Endothelial cell of umbilical vein (primary cell): ENCODE data around the gene POU2AF1. TPM values are rescaled to one million over a fixed set of nuclear protein-coding genes. Genes with fewer than 3 reads are reported as not detected.

Experiments
- BruUV-seq: library from RNA; stranded (reverse); fragments of 400-500 nt; replicated peaks from 2 replicates; lab custom pipeline; 2021; lab: Mats Ljungman, UMichigan
- CTCF ChIA-PET: fragments of 300-600, 350-600 bp; sonication (Branson Sonifier 250); formaldehyde crosslinking; loops from one replicate; lab custom pipeline; 2021; ENCODE audit warnings: antibody characterized with exemption, inconsistent platforms; lab: Charles Lee
- POLR2A ChIA-PET: fragments of 300-600, 350-600 bp; sonication (Branson Sonifier 250); formaldehyde crosslinking; loops from one replicate; lab custom pipeline; 2021; ENCODE audit warnings: antibody characterized with exemption, inconsistent platforms; lab: Charles Lee
- DNase-seq: peaks from one replicate; pipeline ENCODE4 v3.0.0-alpha.2; 2011; ENCODE audit warnings: low read depth, low spot score
- FAIRE-seq: peaks from 2 replicates; lab custom pipeline; 2011; peaks lifted over from hg19 to GRCh38; lab: Jason Lieb, UNC
- H2AFZ ChIP-seq: 2 replicates; pipeline ENCODE4 v1.6.0; 2012; ENCODE audit warnings: low read depth, low read length, control low read depth, inconsistent platforms
- H3K27ac ChIP-seq: 2 replicates; pipeline ENCODE4 v1.5.1; 2011; ENCODE audit warnings: low read depth, mild to moderate bottlenecking, control low read depth, low read length, moderate library complexity; ENCODE audit not compliant: insufficient read depth
- H3K27me3 ChIP-seq, 2 experiments: 2 replicates each; pipeline versions ENCODE4 v1.6.0 to v1.6.1; 2011; ENCODE audit warnings: low read length in 2 of 2, mixed read lengths in 1 of 2; ENCODE audit not compliant: control insufficient read depth in 2 of 2, insufficient read depth in 2 of 2
- H3K36me3 ChIP-seq, 2 experiments: 2 replicates in 1 of 2; 3 replicates in 1 of 2; pipeline ENCODE4 v1.5.1; 2011; ENCODE audit warnings: low read length in 2 of 2, mild to moderate bottlenecking in 1 of 2, moderate library complexity in 1 of 2; ENCODE audit not compliant: control insufficient read depth in 2 of 2, insufficient read depth in 2 of 2; ENCODE audit errors: extremely low read depth in 1 of 2
- H3K4me1 ChIP-seq: 3 replicates; pipeline ENCODE4 v1.5.1; 2011; ENCODE audit warnings: mild to moderate bottlenecking, low read length; ENCODE audit not compliant: control insufficient read depth, insufficient read depth; ENCODE audit errors: extremely low read depth
- H3K4me2 ChIP-seq: 2 replicates; pipeline ENCODE4 v1.6.1; 2011; ENCODE audit warnings: low read length, control low read depth, mixed read lengths; ENCODE audit not compliant: insufficient read depth
- H3K4me3 ChIP-seq, 3 experiments: fragments of 200-600 bp in 1 of 3; sonication (generic), shearing (Covaris generic) in 1 of 3; replicated peaks in 1 of 3; 2 replicates each; pipeline ENCODE4 v1.5.1; 2011 to 2016; ENCODE audit warnings: control low read depth in 3 of 3, low read length in 3 of 3, mild to moderate bottlenecking in 2 of 3, inconsistent platforms in 1 of 3, low read depth in 1 of 3, moderate library complexity in 1 of 3; ENCODE audit not compliant: insufficient read depth in 1 of 3
- H3K79me2 ChIP-seq: 2 replicates; pipeline ENCODE4 v1.6.0; 2012; ENCODE audit warnings: low read length, inconsistent platforms; ENCODE audit not compliant: control insufficient read depth, insufficient read depth
- H3K9ac ChIP-seq: replicated peaks from 2 replicates; pipeline ENCODE3; 2011; ENCODE audit warnings: low read length, control low read depth; ENCODE audit not compliant: insufficient read depth; ENCODE audit errors: extremely low read depth
- H3K9me1 ChIP-seq: replicated peaks from 3 replicates; pipeline ENCODE4 v1.6.0; 2011; ENCODE audit warnings: mild to moderate bottlenecking, low read length; ENCODE audit not compliant: control insufficient read depth, insufficient read depth; ENCODE audit errors: extremely low read depth
- H3K9me3 ChIP-seq: replicated peaks from 2 replicates; pipeline ENCODE4 v1.5.1; 2012; ENCODE audit warnings: low read length, inconsistent platforms; ENCODE audit not compliant: control insufficient read depth, insufficient read depth
- H4K20me1 ChIP-seq: replicated peaks from 2 replicates; pipeline ENCODE3; 2011; ENCODE audit warnings: mild to moderate bottlenecking, low read length; ENCODE audit not compliant: control insufficient read depth, insufficient read depth; ENCODE audit errors: extremely low read depth
- CTCF ChIP-seq, 2 donors: IDR thresholded peaks; 1 replicate in 1 of 2; 2 replicates in 1 of 2; pipeline ENCODE4 v1.5.1; 2011; ENCODE audit warnings: low read length in 2 of 2, mild to moderate bottlenecking in 2 of 2, moderate library complexity in 2 of 2, control low read depth in 1 of 2, inconsistent platforms in 1 of 2, low read depth in 1 of 2; ENCODE audit not compliant: insufficient read depth in 1 of 2; ENCODE audit errors: extremely low read depth in 1 of 2
- EZH2 ChIP-seq: IDR thresholded peaks from 2 replicates; pipeline ENCODE4 v1.6.1; 2012; ENCODE audit warnings: borderline replicate concordance, low read depth, mild to moderate bottlenecking, moderate library complexity, low read length, inconsistent platforms; ENCODE audit not compliant: severe bottlenecking
- FOS ChIP-seq: IDR thresholded peaks from 2 replicates; pipeline ENCODE4 v1.6.1; 2011; ENCODE audit warnings: mild to moderate bottlenecking, low read length, moderate library complexity, borderline replicate concordance; ENCODE audit not compliant: insufficient read depth
- GATA2 ChIP-seq: IDR thresholded peaks from 2 replicates; pipeline ENCODE4 v1.7.0; 2011; ENCODE audit warnings: low read depth, mild to moderate bottlenecking, moderate library complexity, mixed read lengths, low read length; ENCODE audit not compliant: insufficient read length, insufficient read depth
- JUN ChIP-seq: IDR thresholded peaks from 2 replicates; pipeline ENCODE4 v1.6.1; 2011; ENCODE audit warnings: borderline replicate concordance, low read depth; ENCODE audit not compliant: insufficient read length, insufficient read depth
- MAX ChIP-seq: IDR thresholded peaks from 2 replicates; pipeline ENCODE4 v1.6.1; 2011; ENCODE audit not compliant: insufficient read depth, insufficient read length
- MYC ChIP-seq: IDR thresholded peaks from one replicate; pipeline ENCODE4 v1.6.1; 2011; ENCODE audit warnings: mild to moderate bottlenecking, low read depth, low read length
- POLR2A ChIP-seq: IDR thresholded peaks from 2 replicates; pipeline ENCODE4 v1.6.1; 2012; ENCODE audit warnings: low read depth, mild to moderate bottlenecking, control low read depth, low read length
- POLR2AphosphoS5 ChIP-seq: IDR thresholded peaks from 2 replicates; pipeline ENCODE4 v1.6.1; 2012; ENCODE audit warnings: low read depth, mild to moderate bottlenecking, control low read depth, low read length, moderate library complexity; ENCODE audit not compliant: insufficient read depth
- dilution Hi-C: fragments of 300-500 bp; cut with MboI; formaldehyde crosslinking; loops from one replicate; pipeline ENCODE4 v1.15.0; 2019; ENCODE audit warnings: low sequenced_read_pairs; ENCODE audit not compliant: extremely low pct_ligation_motif_present
- intact Hi-C: fragments of 100-400 bp; cut with micrococcal nuclease; formaldehyde crosslinking; loops from one replicate; pipeline ENCODE4 v1.10.0; 2022
- polyA plus RNA-seq, 4 experiments: library from polyadenylated mRNA; depleted of rRNA in 3 of 4; stranded (reverse) in 3 of 4; unstranded in 1 of 4; fragments of >200 nt; gene quantifications; 2 replicates each; pipeline versions ENCODE4 v1.2.1 to v1.2.3, GENCODE V29; 2011 to 2012; ENCODE audit warnings: missing spikeins in 1 of 4
- total RNA-seq: library from RNA; stranded (reverse); gene quantifications from 2 replicates; pipeline ENCODE4 v1.2.3, GENCODE V29; 2021

Gene POU2AF1
- total and polyA plus RNA-seq, 2 donors (not counting 3 experiments of a cell fraction or from before 2014, with no cell fraction given), result not detected

DNA sequence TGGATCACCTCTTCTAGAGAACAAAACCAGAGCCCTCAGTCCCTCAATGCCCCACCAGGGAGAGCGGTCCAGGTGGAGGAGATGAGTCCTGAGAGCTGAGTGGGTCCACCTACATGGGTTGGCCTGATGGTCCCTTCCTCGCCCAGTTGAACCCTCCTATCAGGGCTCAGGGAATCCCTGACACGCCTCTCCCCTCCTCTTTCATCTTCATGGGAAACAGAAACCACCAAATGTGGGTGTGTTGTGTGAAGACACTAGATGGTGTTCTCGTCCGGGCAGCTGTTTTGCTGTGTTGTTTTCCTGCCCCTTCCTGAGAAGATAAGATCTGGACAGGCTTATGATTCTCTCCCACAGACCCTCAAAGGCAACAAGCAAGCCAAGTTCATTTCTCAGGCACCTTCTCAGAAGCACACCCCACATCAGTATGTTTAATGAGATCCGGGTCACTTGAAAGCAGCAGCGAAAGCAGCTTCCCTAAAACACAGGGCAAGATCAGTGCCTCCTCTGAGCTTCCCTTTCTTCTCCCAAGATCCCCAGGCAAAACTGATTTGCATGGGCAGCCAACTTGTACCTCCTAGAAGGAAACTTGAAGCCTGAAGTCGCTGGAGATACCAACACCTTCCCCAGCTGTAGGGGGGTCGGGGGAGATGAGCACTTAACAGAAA lies 35.3 kb upstream of the POU2AF1 start:
- Histone ChIP-seq H3K4me2 (no peak overlapping the region), H3K27me3 (no peaks in the 10 kb centered on the region), H3K27ac (no peak overlapping the region), H2AFZ (no peak overlapping the region), H3K79me2 (no peaks in the 10 kb centered on the region), H3K36me3 (no peaks in the 10 kb centered on the region), H3K9ac (no peak overlapping the region), H3K4me3 (no peak overlapping the region), H4K20me1 (no peaks in the 10 kb centered on the region), H3K9me3 (no peaks in the 10 kb centered on the region), H3K4me1 (no peaks in the 10 kb centered on the region), H3K9me1 (no peaks in the 10 kb centered on the region)
- CTCF ChIA-PET, result interaction anchor here (3.5 kb wide), 1 partner anchor 9 kb away, joined by 8 read pairs; no protein-coding TSS in a partner anchor
- POLR2A ChIA-PET, result no interaction called here
- no TSS peak for BruUV-seq
- no peak for DNase-seq
- dilution Hi-C loops, result no loop called here
- TF ChIP-seq CTCF (IDR thresholded peaks at IDR 0.05; ENCODE audit: extremely low read depth in 1 of 2, insufficient read depth in 1 of 2, low read depth in 1 of 2, low read length in 2 of 2) (no peak), GATA2 (no peak), FOS (no peak), POLR2A (no peak), EZH2 (no peak), MYC (no peak), POLR2AphosphoS5 (no peak), JUN (no peak), MAX (no peak)
- intact Hi-C loops, result no loop called here
- FAIRE-seq, result no peak
